Endometrial microvascular endothelial cells (primary cell): Measurements from ENCODE around the gene SERHL2. TPM values are rescaled to one million over a fixed set of nuclear protein-coding genes. Genes with fewer than 3 reads are reported as not detected.
"Not testable (repeated sequence)": the region's sequence is repeated elsewhere in the genome, so short reads cannot be mapped to it uniquely, and the experiment has no call there.

Experiments used
- in situ Hi-C: cut with HindIII; loops from 2 replicates; pipeline ENCODE4 v1.10.0; 2017; ENCODE audit warnings: low sequenced_read_pairs, low pct_unique_long_range_greater_than_20kb; ENCODE audit errors: inconsistent ontology term
- total RNA-seq: library from RNA; depleted of rRNA; stranded (reverse); fragments of >200 nt; gene quantifications from one replicate; pipeline ENCODE4 v1.2.3, GENCODE V29; 2015; ENCODE audit errors: inconsistent ontology term

SERHL2 gene
- total RNA-seq, 1 donor from 2014 or later, result 0.74 TPM

DNA sequence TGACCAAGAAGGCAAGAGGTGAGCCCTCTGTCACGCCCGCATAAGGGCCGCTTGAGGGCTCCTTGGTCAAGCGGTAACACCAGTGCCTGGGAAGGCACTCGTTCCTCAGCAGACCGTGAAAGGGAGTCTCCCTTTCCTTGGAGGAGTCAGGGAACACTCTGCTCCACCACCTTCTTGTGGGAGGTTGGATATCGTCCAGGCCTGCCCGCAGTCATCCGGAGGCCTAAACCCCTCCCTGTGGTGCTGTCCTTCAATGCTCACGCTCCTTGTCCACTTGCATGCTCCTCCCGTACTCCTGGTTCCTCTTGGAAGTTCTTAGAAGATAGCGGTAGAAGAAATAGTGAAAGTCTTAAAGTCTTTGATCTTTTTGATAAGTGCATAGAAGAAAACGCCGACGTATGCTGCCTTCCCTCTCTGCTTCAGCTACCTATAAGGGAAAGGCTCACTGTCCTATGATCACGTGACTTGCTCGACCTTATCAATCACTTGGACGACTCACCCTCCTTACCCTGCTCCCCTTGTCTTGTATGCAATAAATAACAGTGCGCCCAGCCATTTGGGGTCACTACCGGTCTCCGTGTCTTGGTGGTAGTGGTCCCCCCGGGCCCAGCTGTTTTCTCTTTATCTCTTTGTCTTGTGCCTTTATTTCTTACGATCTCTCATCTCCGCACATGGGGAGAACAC is 22.2 kb upstream of the SERHL2 start:
- in situ Hi-C loops, result not testable (repeated sequence)

DNA sequence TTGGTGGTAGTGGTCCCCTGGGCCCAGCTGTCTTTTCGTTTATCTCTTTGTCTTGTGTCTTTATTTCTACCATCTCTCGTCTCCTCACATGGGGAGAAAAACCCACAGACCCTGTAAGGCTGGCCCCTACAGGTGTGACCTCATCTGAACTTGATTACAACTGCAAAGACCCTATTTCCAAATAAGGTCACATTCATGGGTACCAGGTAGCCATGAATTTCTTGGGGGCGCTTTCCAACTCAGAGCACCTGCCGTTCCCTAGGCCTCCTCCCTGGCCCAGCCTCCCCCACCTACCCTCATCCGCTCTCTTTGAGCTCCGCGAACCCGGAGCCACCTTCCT is 20.1 kb upstream of the SERHL2 start:
- in situ Hi-C loops, result no loop called here

GRCh38 chr22:42535082-42535731 is 18.5 kb upstream of the SERHL2 start:
- in situ Hi-C loops, result not testable (repeated sequence)

- in situ Hi-C loops, result no loop called here
These were observed 17.6 kb upstream of the SERHL2 start for GRCh38 chr22:42536166-42536565.

- in situ Hi-C loops, result not testable (repeated sequence)
These were observed 17.1 kb upstream of the SERHL2 start for GRCh38 chr22:42536634-42537033.

GRCh38 chr22:42537199-42537831 is 16.4 kb upstream of the SERHL2 start:
- in situ Hi-C loops, result not testable (repeated sequence)

DNA sequence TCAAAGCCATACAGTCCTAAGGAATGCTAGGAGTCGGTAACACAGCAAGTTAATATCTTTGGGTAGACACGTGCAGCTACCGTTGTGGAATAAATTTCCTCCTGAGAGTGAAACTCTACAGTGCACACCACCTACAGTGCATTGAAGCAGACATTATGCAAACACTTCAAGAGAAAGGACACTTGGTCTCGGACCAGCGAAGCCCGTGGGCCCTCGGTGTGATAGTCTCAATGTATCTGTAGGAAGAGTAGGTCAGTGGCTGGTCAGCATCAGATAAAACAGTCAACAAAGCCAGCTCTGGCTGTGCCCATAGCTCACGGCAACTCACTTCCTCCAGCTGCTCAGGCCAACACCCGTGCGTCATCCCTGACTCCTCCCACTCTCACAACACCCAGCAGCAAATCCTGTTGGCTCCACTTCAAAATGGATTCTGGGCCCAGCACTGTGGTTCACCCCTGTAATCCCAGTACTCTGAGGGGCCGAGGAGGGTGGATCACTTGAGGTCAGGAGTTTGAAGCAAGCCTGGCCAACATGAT is 14.5 kb upstream of the SERHL2 start:
- in situ Hi-C loops, result not testable (repeated sequence)

GRCh38 chr22:42544686-42545085 is 9.1 kb upstream of the SERHL2 start:
- in situ Hi-C loops, result no loop called here

DNA sequence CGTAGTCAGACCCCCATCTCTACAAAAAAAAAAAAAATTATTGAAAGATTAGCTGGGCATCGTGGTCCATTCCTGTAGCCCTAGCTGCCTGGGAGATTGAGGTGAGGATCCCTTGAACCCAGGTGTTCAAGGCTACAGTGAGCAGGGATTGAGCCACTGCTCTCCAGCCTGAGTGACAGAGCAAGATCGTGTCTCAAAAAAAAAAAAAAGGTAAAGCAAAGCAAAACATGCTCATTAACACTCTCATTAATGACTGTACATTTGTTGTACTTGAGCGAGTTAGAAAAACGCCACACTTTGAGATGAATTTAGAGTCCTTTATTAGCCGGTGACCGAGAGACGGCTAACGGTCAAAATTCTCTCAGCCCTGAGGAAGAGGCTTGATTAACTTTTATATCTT is 6.2 kb upstream of the SERHL2 start:
- in situ Hi-C loops, result no loop called here

- in situ Hi-C loops, result not testable (repeated sequence)
These were observed 5.6 kb upstream of the SERHL2 start for GRCh38 chr22:42548126-42548525.

- in situ Hi-C loops, result no loop called here
These were observed 5.0 kb upstream of the SERHL2 start for GRCh38 chr22:42548597-42549330.

DNA sequence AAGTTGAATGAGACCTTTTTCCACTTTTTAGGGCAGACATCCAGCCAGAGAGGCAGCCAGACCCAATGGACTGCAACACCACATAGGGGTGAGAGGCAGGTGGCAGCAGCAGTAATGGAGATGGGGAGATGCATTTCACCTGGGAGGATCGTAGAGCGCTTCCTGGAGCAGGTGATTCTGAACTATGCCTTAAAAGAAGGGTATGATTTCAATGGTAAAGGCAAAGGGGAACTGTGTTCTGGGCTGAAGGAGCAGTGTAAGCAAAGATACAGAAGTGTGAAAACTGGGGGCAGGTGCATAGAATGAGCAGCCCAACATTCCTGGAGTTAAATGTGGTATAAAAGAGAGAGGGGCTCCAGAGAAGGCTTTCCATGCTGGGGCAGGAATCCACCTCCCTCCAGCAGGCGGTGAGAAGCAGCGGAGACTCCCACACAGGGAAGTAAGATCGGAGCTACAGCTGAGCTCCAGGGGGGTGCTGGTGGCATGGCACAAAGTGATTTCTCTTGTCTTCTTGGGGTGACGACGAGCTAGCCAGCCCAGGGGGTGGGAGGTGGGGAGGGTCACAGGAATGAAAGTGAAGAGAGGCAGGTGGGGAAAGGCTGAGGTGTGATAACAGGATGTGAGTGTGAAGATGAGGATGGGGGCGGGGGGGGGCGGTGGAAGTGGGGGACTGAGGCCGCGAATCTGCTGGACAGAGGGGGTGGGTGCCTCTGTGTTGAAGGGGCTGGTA is 4.3 kb upstream of the SERHL2 start:
- in situ Hi-C loops, result no loop called here

GRCh38 chr22:42552294-42552647 is 1.5 kb upstream of the SERHL2 start:
- in situ Hi-C loops, result not testable (repeated sequence)

- in situ Hi-C loops, result no loop called here
These were observed 6.6 kb downstream of the SERHL2 start for GRCh38 chr22:42560381-42560780.

- in situ Hi-C loops, result no loop called here
These were observed 7.0 kb downstream of the SERHL2 start for GRCh38 chr22:42560781-42561180.

DNA sequence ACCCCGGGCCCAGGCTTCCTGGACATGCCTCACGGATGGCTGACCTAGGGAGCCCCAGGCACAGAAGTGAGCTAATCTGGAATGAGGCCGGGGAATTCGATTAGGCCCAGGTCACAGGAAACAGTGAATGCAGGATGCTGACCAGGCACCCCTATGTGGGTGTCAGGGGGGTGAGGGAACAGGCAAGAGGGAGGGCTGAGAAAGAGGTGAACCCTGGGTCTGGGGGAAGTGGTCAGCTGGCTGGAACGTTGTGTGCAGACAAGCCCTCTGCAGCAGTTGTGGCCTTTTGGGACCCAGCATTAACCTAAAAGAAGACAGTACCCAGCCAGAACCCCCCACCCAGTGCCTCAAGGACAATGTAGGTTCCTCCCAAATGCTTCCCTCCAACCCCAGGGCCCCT is 8.1 kb downstream of the SERHL2 start:
- in situ Hi-C loops, result no loop called here

GRCh38 chr22:42562279-42562678 is 8.5 kb downstream of the SERHL2 start:
- in situ Hi-C loops, result no loop called here

DNA sequence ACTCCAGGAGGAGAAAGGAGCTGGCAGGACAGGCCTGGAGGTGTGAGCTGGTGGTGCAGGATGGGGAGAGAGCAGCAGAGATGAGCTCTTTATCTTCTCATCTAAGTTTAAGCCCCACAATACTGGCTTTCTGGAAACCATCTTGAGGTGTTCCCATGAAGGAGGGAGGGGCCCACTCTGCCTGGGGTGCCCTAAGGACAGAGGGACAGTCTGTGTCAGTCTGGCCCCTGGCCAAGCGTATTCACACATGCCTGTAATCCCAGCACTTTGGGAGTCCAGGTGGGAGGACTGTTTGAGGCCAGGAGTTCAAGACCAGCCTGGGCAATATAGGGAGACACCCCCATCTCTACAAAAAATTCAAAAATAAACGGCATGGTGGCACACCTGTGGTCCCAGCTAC is 8.9 kb downstream of the SERHL2 start:
- in situ Hi-C loops, result no loop called here

- in situ Hi-C loops, result not testable (repeated sequence)
These were observed 10.2 kb downstream of the SERHL2 start for GRCh38 chr22:42563943-42564342.
